Psoas muscle (tissue), 8 donors: ENCODE results near the gene RBBP8NL. TPM values are rescaled to one million over a fixed set of nuclear protein-coding genes. Genes with fewer than 3 reads are reported as not detected.

ENCODE experiments used
- ATAC-seq, 4 donors: fragments of 200-7000 bp; cut with Tn5 transposase; one replicate each; pipeline ENCODE4 v1.9.1; 2020; ENCODE audit warnings: moderate library complexity in 3 of 4, mild to moderate bottlenecking in 2 of 4
- DNase-seq, 2 donors: peaks; one replicate each; pipeline ENCODE4 v3.0.0-alpha.2; 2020
- H3K27ac ChIP-seq: fragments of 200-600 bp; one replicate; pipeline ENCODE4 v1.8.0; 2022
- H3K27me3 ChIP-seq, 3 donors: fragments of 200-600 bp in 1 of 3; one replicate each; pipeline versions ENCODE4 v1.6.1 to v1.8.0; 2013 to 2022; ENCODE audit warnings: low read length in 2 of 3, mild to moderate bottlenecking in 2 of 3, moderate library complexity in 1 of 3; ENCODE audit not compliant: insufficient read depth in 3 of 3
- H3K36me3 ChIP-seq, 2 donors: fragments of 200-600 bp in 1 of 2; one replicate each; pipeline versions ENCODE4 v1.6.1 to v1.8.0; 2013 to 2022; ENCODE audit warnings: low read depth in 1 of 2, mild to moderate bottlenecking in 1 of 2, moderate library complexity in 1 of 2; ENCODE audit not compliant: insufficient read depth in 1 of 2
- H3K4me1 ChIP-seq: fragments of 200-600 bp; one replicate; pipeline ENCODE4 v1.8.0; 2022
- H3K4me3 ChIP-seq: fragments of 200-600 bp; one replicate; pipeline ENCODE4 v1.8.0; 2022; ENCODE audit warnings: mild to moderate bottlenecking
- H3K9me3 ChIP-seq: fragments of 200-600 bp; one replicate; pipeline ENCODE4 v1.8.0; 2022
- CTCF ChIP-seq: fragments of 200-600 bp; IDR thresholded peaks from one replicate; pipeline ENCODE4 v1.8.0; 2022; ENCODE audit warnings: antibody characterized with exemption
- WGBS, 3 donors: extraction: QIAGEN DNeasy Blood & Tissue Kit; methylation state at CpG; one replicate each; pipeline versions ENCODE4 v1.1.6 to v1.1.7; 2013; 5-methylcytosine and 5-hydroxymethylcytosine counted together
- intact Hi-C, 2 donors: fragments of 100-400 bp; cut with DNase I; formaldehyde crosslinking; loops; one replicate each; pipeline versions ENCODE4 v1.11.0 to v1.14.2; 2022
- polyA plus RNA-seq, 3 donors: library from polyadenylated mRNA; stranded (reverse); fragments of 200-250 nt; gene quantifications; one replicate each; pipeline ENCODE4 v1.2.3, GENCODE V29; 2013
- total RNA-seq, 4 donors: library from RNA; stranded (reverse); fragmentation: NEBNext Ultra II Directional in 2 of 4; extraction: Animal tissue kit (Norgen Biotek cat#: 25700) in 2 of 4; gene quantifications; one replicate each; pipeline versions ENCODE4 v1.2.1 to v1.2.4, GENCODE V29; 2021 to 2023
- donor health status: healthy with polysubstance abuse.
- donor health status: DM: no; HTN: no; CAD: no; lungs with moderate emphysema.
- donor health status: Bipolar disorder and iron deficiency.
- donor health status: healthy.
- donor health status: DM: yes; HTN: yes; CAD: no.
- donor health status: DM: no; HTN: no; CAD: no.
- donor health status: DM: no; HTN: no; CAD: no.
- donor health status: DM: yes; HTN: yes; CAD: no.

The RBBP8NL gene
- total and polyA plus RNA-seq, 7 donors, result 0.03 to 0.08 TPM; not detected in 5

GRCh38 chr20:62452475-62453095 lies 25.2 kb upstream of the RBBP8NL start:
- Histone ChIP-seq H3K4me1 (no peaks in the 10 kb centered on the region), H3K4me3 (no peak overlapping the region), H3K36me3 (no peaks in the 10 kb centered on the region), H3K27ac (no peak overlapping the region), H3K27me3 (peaks cover 0 to 53% (median 10%) of the 10 kb centered on the region in 3 donors), H3K9me3 (no peaks in the 10 kb centered on the region)
- 70 to 83% (median 73%) methylated on average over 17 to 18 of the region's 18 CpGs for WGBS, 3 donors
- no peak for TF ChIP-seq CTCF
- ATAC-seq (no peak), DNase-seq (no peak)
- intact Hi-C loops, result no loop called here

GRCh38 chr20:62451970-62452369 lies 24.6 kb upstream of the RBBP8NL start:
- Histone ChIP-seq H3K9me3 (no peaks in the 10 kb centered on the region), H3K4me3 (no peak overlapping the region), H3K36me3 (no peaks in the 10 kb centered on the region), H3K27ac (no peak overlapping the region), H3K4me1 (no peaks in the 10 kb centered on the region), H3K27me3 (peaks cover 0 to 52% (median 10%) of the 10 kb centered on the region in 3 donors)
- TF ChIP-seq CTCF, result no peak
- ATAC-seq (no peak), DNase-seq (no peak)
- intact Hi-C loops, result no loop called here
- WGBS, 3 donors, result 77 to 93% (median 89%) methylated on average over 3 of the region's 3 CpGs

GRCh38 chr20:62451156-62451767 lies 23.9 kb upstream of the RBBP8NL start:
- intact Hi-C loops, result no loop called here
- H3K36me3 ChIP-seq, result no peaks in the 10 kb centered on the region
- no peaks in the 10 kb centered on the region for H3K4me1 ChIP-seq
- DNase-seq (no peak), ATAC-seq (no peak)
- no peak overlapping the region for H3K27ac ChIP-seq
- H3K4me3 ChIP-seq, result no peak overlapping the region
- peaks cover 0 to 55% (median 13%) of the 10 kb centered on the region in 3 donors for H3K27me3 ChIP-seq
- no peak for TF ChIP-seq CTCF
- 63 to 69% (median 64%) methylated on average over 9 to 10 of the region's 10 CpGs for WGBS, 3 donors
- no peaks in the 10 kb centered on the region for H3K9me3 ChIP-seq

GRCh38 chr20:62449951-62450691 lies 22.8 kb upstream of the RBBP8NL start:
- peak in 2 of 4 donors; percentile 41 to 45 for ATAC-seq
- H3K4me1 ChIP-seq, result no peaks in the 10 kb centered on the region
- H3K27ac ChIP-seq, result no peak overlapping the region

More at GRCh38 chr20:62449951-62450691, 22.8 kb upstream of the RBBP8NL start:
- no peak for TF ChIP-seq CTCF
- H3K36me3 ChIP-seq, result no peaks in the 10 kb centered on the region
- H3K27me3 ChIP-seq, result peaks cover 0 to 58% (median 11%) of the 10 kb centered on the region in 3 donors
- H3K9me3 ChIP-seq, result no peaks in the 10 kb centered on the region
- 59 to 65% (median 63%) methylated on average over 24 of the region's 24 CpGs for whole genome bisulfite sequencing, 3 donors
- intact Hi-C loops, result no loop called here
- DNase-seq, result no peak
- no peak overlapping the region for H3K4me3 ChIP-seq
